Fibroblast of skin of right biceps (primary cell): ENCODE results near the gene AP3B1.
"Not testable (repeated sequence)": the region's sequence is repeated elsewhere in the genome, so short reads cannot be mapped to it uniquely, and the experiment has no call there.

Experiments used
- DNase-seq: peaks from one replicate; pipeline ENCODE4 v3.0.0-alpha.2; 2013

The AP3B1 gene

GRCh38 chr5:78060421-78060820 lies 234.1 kb downstream of the AP3B1 start:
- DNase-seq = peak; percentile 60

- no peak for DNase-seq
These were observed 235.9 kb downstream of the AP3B1 start for GRCh38 chr5:78058625-78059024.

GRCh38 chr5:78056901-78057514 lies 237.5 kb downstream of the AP3B1 start:
- no peak for DNase-seq

GRCh38 chr5:78056053-78056452 lies 238.4 kb downstream of the AP3B1 start:
- no peak for DNase-seq

GRCh38 chr5:78050888-78051287 lies 243.6 kb downstream of the AP3B1 start:
- DNase-seq = peak; percentile 49

GRCh38 chr5:78046823-78047222 lies 247.7 kb downstream of the AP3B1 start:
- DNase-seq = not testable (repeated sequence)

- DNase-seq = no peak
These were observed 248.5 kb downstream of the AP3B1 start for GRCh38 chr5:78046006-78046405.

GRCh38 chr5:78041805-78042204 lies 252.7 kb downstream of the AP3B1 start:
- no peak for DNase-seq

- no peak for DNase-seq
These were observed 269.0 kb downstream of the AP3B1 start for GRCh38 chr5:78025540-78025939.

GRCh38 chr5:78019744-78020143 lies 274.8 kb downstream of the AP3B1 start:
- DNase-seq = no peak

- no peak for DNase-seq
These were observed 277.5 kb downstream of the AP3B1 start for GRCh38 chr5:78016863-78017529.

GRCh38 chr5:78009937-78010527 lies 284.5 kb downstream of the AP3B1 start:
- peak; percentile 84 for DNase-seq

- DNase-seq = peak; percentile 39
These were observed 286.0 kb downstream of the AP3B1 start for GRCh38 chr5:78008356-78008967.

GRCh38 chr5:78007233-78007632 lies 287.3 kb downstream of the AP3B1 start:
- no peak for DNase-seq

- DNase-seq = no peak
These were observed 288.0 kb downstream of the AP3B1 start for GRCh38 chr5:78006449-78006848.

GRCh38 chr5:78005021-78005785 lies 289.3 kb downstream of the AP3B1 start:
- DNase-seq = peak; percentile 20

GRCh38 chr5:78004559-78004958 lies 289.9 kb downstream of the AP3B1 start:
- DNase-seq = no peak

- DNase-seq = no peak
These were observed 290.6 kb downstream of the AP3B1 start for GRCh38 chr5:78003919-78004318.

- no peak for DNase-seq
These were observed 291.0 kb downstream of the AP3B1 start for GRCh38 chr5:78003450-78003849.

GRCh38 chr5:78002690-78003089 lies 291.8 kb downstream of the AP3B1 start:
- no peak for DNase-seq

- DNase-seq = no peak
These were observed 293.3 kb downstream of the AP3B1 start for GRCh38 chr5:78001197-78001596.

- no peak for DNase-seq
These were observed 294.3 kb downstream of the AP3B1 start for GRCh38 chr5:78000191-78000590.

- DNase-seq = no peak
These were observed 295.1 kb downstream of the AP3B1 start for GRCh38 chr5:77999399-77999798.
